ENCODE data around the gene FXYD4.
"Not testable (repeated sequence)": the region's sequence is repeated elsewhere in the genome, so short reads cannot be mapped to it uniquely, and the experiment has no call there.

The FXYD4 gene

GRCh38 chr10:43376046-43376635 is 4.7 kb downstream of the FXYD4 start:
- no peak for DNase-seq (ENCODE audit: low spot score)

- no peak for DNase-seq (ENCODE audit: low spot score)
These were observed 5.5 kb downstream of the FXYD4 start for GRCh38 chr10:43376828-43377423.

GRCh38 chr10:43377424-43377883 is 6.0 kb downstream of the FXYD4 start:
- no peak for DNase-seq (ENCODE audit: low spot score)

- no peak for DNase-seq (ENCODE audit: low spot score)
These were observed 9.3 kb downstream of the FXYD4 start for GRCh38 chr10:43380610-43381222.

- no peak for DNase-seq (ENCODE audit: low spot score)
These were observed 12.0 kb downstream of the FXYD4 start for GRCh38 chr10:43383204-43383971.

- DNase-seq (ENCODE audit: low spot score), result no peak
These were observed 13.1 kb downstream of the FXYD4 start for GRCh38 chr10:43384252-43385221.

GRCh38 chr10:43385412-43386004 is 14.1 kb downstream of the FXYD4 start:
- no peak for DNase-seq (ENCODE audit: low spot score)

- DNase-seq (ENCODE audit: low spot score), result no peak
These were observed 15.1 kb downstream of the FXYD4 start for GRCh38 chr10:43386549-43386948.

GRCh38 chr10:43386981-43387677 is 15.7 kb downstream of the FXYD4 start:
- no peak for DNase-seq (ENCODE audit: low spot score)

GRCh38 chr10:43387678-43388032 is 16.2 kb downstream of the FXYD4 start:
- DNase-seq (ENCODE audit: low spot score), result no peak

GRCh38 chr10:43389867-43390266 is 18.4 kb downstream of the FXYD4 start:
- no peak for DNase-seq (ENCODE audit: low spot score)

GRCh38 chr10:43390333-43390732 is 18.9 kb downstream of the FXYD4 start:
- no peak for DNase-seq (ENCODE audit: low spot score)

GRCh38 chr10:43390759-43391158 is 19.3 kb downstream of the FXYD4 start:
- DNase-seq (ENCODE audit: low spot score), result peak; percentile 53

- DNase-seq (ENCODE audit: low spot score), result no peak
These were observed 20.1 kb downstream of the FXYD4 start for GRCh38 chr10:43391496-43391895.

GRCh38 chr10:43392748-43393147 is 21.3 kb downstream of the FXYD4 start:
- DNase-seq (ENCODE audit: low spot score), result no peak

- not testable (repeated sequence) for DNase-seq (ENCODE audit: low spot score)
These were observed 21.8 kb downstream of the FXYD4 start for GRCh38 chr10:43393186-43393585.

GRCh38 chr10:43393606-43394360 is 22.3 kb downstream of the FXYD4 start:
- DNase-seq (ENCODE audit: low spot score), result no peak

GRCh38 chr10:43394868-43395267 is 23.4 kb downstream of the FXYD4 start:
- no peak for DNase-seq (ENCODE audit: low spot score)

GRCh38 chr10:43395571-43396060 is 24.2 kb downstream of the FXYD4 start:
- no peak for DNase-seq (ENCODE audit: low spot score)

Measured in AG08396 (cell line).